Colonic mucosa (tissue), 4 donors: ENCODE data around the gene C12orf54. TPM values are rescaled to one million over a fixed set of nuclear protein-coding genes. Genes with fewer than 3 reads are reported as not detected.
"Not testable (repeated sequence)": the region's sequence is repeated elsewhere in the genome, so short reads cannot be mapped to it uniquely, and the experiment has no call there.

Experiments
- DNase-seq: peaks from one replicate; pipeline ENCODE4 v3.0.0-alpha.2; 2020
- H3K27ac ChIP-seq: fragments of 200-600 bp; one replicate; pipeline ENCODE4 v1.8.0; 2021
- H3K27me3 ChIP-seq: fragments of 200-600 bp; one replicate; pipeline ENCODE4 v1.8.0; 2021
- H3K36me3 ChIP-seq: fragments of 200-600 bp; one replicate; pipeline ENCODE4 v1.8.0; 2021
- H3K4me1 ChIP-seq: fragments of 200-600 bp; one replicate; pipeline ENCODE4 v1.8.0; 2021; ENCODE audit warnings: mild to moderate bottlenecking
- H3K4me3 ChIP-seq: fragments of 200-600 bp; one replicate; pipeline ENCODE4 v1.8.0; 2021
- H3K9ac ChIP-seq, 2 donors: one replicate each; pipeline ENCODE4 v1.7.0; 2013; ENCODE audit warnings: control low read depth in 2 of 2, low read depth in 2 of 2, low read length in 2 of 2
- H3K9me3 ChIP-seq: fragments of 200-600 bp; one replicate; pipeline ENCODE4 v1.8.0; 2021
- CTCF ChIP-seq: fragments of 200-600 bp; IDR thresholded peaks from one replicate; pipeline ENCODE4 v1.8.0; 2022; ENCODE audit warnings: antibody characterized with exemption, mild to moderate bottlenecking
- intact Hi-C: fragments of 100-400 bp; cut with DNase I; formaldehyde crosslinking; loops from one replicate; pipeline ENCODE4 v1.14.1; 2022
- total RNA-seq, 2 donors: library from RNA; stranded (reverse); fragmentation: NEBNext Ultra II Directional in 1 of 2; extraction: Animal tissue kit (Norgen Biotek cat#: 25700) in 1 of 2; gene quantifications; one replicate each; pipeline ENCODE4 v1.2.1, GENCODE V29; 2021
- donor health status: healthy.
- donor health status: DM: no; HTN: no; CAD: no.
- donor health status: DM: no; HTN: no; CAD: no.

The C12orf54 gene
- total RNA-seq, 2 donors from 2014 or later = not detected

GRCh38 chr12:48489012-48489411 is 6.7 kb downstream of the C12orf54 start:
- no peak overlapping the region for H3K27ac ChIP-seq
- H3K36me3 ChIP-seq = no peaks in the 10 kb centered on the region
- TF ChIP-seq CTCF = no peak
- no peaks in the 10 kb centered on the region for H3K9me3 ChIP-seq
- no peak overlapping the region for H3K9ac ChIP-seq
- H3K27me3 ChIP-seq = no peaks in the 10 kb centered on the region
- intact Hi-C loops = no loop called here
- H3K4me1 ChIP-seq = no peaks in the 10 kb centered on the region
- no peak for DNase-seq
- no peak overlapping the region for H3K4me3 ChIP-seq

- H3K27ac ChIP-seq, H3K27me3 ChIP-seq, H3K9me3 ChIP-seq, H3K4me1 ChIP-seq, intact Hi-C loops, DNase-seq, H3K36me3 ChIP-seq, H3K9ac ChIP-seq, H3K4me3 ChIP-seq: not testable (repeated sequence)
Measured at GRCh38 chr12:48489456-48489855, 7.2 kb downstream of the C12orf54 start.

GRCh38 chr12:48500281-48500680 is 18.0 kb downstream of the C12orf54 start:
- DNase-seq, H3K36me3 ChIP-seq, H3K27me3 ChIP-seq, H3K4me1 ChIP-seq, H3K27ac ChIP-seq, H3K4me3 ChIP-seq, H3K9me3 ChIP-seq, H3K9ac ChIP-seq, intact Hi-C loops: not testable (repeated sequence)

GRCh38 chr12:48506836-48507235 is 24.5 kb downstream of the C12orf54 start:
- H3K36me3 ChIP-seq, H3K4me1 ChIP-seq, H3K27me3 ChIP-seq, H3K9ac ChIP-seq, intact Hi-C loops, H3K9me3 ChIP-seq, H3K4me3 ChIP-seq, H3K27ac ChIP-seq, DNase-seq: not testable (repeated sequence)

DNA sequence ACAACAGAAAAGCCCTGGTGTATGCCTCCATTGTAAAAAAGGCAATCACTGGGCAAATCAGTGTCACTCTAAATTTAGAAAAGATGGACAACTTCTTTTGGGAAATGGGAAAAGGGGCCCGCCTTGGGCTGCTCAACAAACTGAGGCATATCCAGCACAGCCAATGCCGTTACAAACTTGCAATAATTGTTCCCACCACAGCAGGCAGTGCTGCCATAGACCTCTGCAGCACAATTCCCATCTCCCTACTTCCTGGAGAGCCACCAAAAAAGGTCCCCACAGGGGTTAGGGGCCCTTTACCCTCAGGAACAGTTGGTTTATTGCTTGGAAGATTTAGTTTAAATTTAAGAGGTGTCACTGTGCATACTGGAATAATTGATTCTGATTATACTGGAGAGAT is 26.7 kb downstream of the C12orf54 start:
- intact Hi-C loops = no loop called here
- H3K4me1 ChIP-seq = no peaks in the 10 kb centered on the region
- DNase-seq = no peak
- TF ChIP-seq CTCF = no peak
- H3K4me3 ChIP-seq = no peak overlapping the region
- no peak overlapping the region for H3K9ac ChIP-seq
- no peak overlapping the region for H3K27ac ChIP-seq
- H3K36me3 ChIP-seq = no peaks in the 10 kb centered on the region
- H3K9me3 ChIP-seq = no peaks in the 10 kb centered on the region
- no peaks in the 10 kb centered on the region for H3K27me3 ChIP-seq

DNA sequence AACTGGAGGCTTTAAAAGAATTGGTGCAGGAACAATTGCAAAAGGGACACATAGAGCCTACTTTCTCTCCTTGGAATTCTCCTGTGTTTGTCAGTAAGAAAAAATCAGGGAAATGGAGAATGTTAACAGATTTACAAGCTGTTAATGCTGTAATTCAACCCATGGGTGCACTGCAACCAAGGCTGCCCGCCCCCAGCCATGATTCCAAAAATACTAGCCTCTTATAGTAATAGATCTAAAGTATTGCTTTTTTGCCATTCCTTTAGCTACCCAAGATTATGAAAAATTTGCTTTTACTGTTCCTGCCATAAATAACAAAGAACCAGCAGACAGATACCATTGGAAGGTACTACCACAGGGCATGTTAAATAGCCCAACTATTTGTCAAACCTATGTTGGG is 27.8 kb downstream of the C12orf54 start:
- intact Hi-C loops = no loop called here
- Histone ChIP-seq H3K27ac (no peak overlapping the region), H3K4me3 (no peak overlapping the region), H3K27me3 (no peaks in the 10 kb centered on the region), H3K36me3 (no peaks in the 10 kb centered on the region), H3K4me1 (no peaks in the 10 kb centered on the region), H3K9me3 (no peaks in the 10 kb centered on the region), H3K9ac (no peak overlapping the region)
- no peak for TF ChIP-seq CTCF
- DNase-seq = no peak

GRCh38 chr12:48512855-48513254 is 30.6 kb downstream of the C12orf54 start:
- Histone ChIP-seq H3K4me3 (no peak overlapping the region), H3K4me1 (no peaks in the 10 kb centered on the region), H3K9ac (no peak overlapping the region), H3K9me3 (no peaks in the 10 kb centered on the region), H3K36me3 (no peaks in the 10 kb centered on the region), H3K27me3 (no peaks in the 10 kb centered on the region), H3K27ac (no peak overlapping the region)
- intact Hi-C loops = no loop called here
- TF ChIP-seq CTCF = no peak
- DNase-seq = no peak
